AG20443 (cell line): Measurements from ENCODE around the gene GIMAP6.
"Not testable (repeated sequence)": the region's sequence is repeated elsewhere in the genome, so short reads cannot be mapped to it uniquely, and the experiment has no call there.

Source experiments
- DNase-seq: peaks from one replicate; pipeline ENCODE4 v3.0.0; 2012; ENCODE audit warnings: low spot score, mixed read lengths

The GIMAP6 gene

DNA sequence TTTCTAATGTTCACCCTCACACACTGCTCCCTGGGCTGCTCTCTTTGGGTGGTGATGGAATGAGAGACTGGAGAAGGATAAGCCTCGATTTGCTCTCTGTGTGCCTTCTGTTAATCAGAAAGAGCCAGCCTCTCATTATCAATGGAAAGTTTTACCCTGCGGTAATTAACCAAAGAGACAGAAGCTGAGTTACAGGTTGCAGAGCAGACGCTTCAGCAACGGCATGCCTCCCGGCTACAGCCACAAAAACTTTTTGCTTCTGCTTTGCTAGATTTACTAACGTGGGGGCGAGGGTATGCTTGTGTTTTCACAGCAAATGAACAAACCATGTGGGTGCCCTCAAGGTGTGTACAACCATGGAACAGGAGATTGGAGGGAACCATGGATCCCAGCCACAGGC lies 47.0 kb downstream of the GIMAP6 start:
- DNase-seq, result no peak

DNA sequence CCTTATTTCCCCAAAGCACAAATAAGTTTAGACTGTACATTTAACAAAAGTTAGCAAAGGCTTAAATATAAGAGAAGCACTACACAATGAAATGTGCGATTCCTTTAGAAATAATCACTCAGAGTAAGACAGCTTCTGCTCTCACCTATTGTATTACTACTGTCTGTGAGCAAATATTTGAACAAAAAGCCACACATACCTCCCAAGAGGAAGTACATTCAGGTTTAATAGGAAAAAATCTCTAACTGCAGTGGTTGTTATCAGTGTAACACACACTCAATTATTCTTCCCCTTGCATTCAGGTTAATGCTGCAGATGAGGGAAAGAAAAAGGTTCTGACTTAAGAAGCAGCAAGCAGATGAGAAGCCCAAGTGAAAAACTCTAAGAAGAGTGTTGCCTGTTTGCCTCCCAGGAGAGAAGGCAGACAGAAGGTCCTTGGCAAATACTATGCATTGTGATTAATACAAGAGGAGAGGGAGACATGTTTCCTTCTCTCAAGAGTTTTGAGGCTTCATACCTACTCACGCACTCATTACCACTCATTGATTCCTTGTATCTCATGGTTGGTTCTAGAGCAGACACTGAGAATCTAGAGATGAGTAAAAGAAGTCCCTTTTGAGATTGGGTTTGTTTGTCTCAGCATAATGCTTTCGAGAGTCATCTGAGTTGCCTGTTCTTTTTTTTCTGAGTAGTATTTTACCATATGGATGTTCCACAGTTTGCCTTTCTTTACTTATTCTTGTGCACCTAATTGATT lies 51.4 kb downstream of the GIMAP6 start:
- no peak for DNase-seq

DNA sequence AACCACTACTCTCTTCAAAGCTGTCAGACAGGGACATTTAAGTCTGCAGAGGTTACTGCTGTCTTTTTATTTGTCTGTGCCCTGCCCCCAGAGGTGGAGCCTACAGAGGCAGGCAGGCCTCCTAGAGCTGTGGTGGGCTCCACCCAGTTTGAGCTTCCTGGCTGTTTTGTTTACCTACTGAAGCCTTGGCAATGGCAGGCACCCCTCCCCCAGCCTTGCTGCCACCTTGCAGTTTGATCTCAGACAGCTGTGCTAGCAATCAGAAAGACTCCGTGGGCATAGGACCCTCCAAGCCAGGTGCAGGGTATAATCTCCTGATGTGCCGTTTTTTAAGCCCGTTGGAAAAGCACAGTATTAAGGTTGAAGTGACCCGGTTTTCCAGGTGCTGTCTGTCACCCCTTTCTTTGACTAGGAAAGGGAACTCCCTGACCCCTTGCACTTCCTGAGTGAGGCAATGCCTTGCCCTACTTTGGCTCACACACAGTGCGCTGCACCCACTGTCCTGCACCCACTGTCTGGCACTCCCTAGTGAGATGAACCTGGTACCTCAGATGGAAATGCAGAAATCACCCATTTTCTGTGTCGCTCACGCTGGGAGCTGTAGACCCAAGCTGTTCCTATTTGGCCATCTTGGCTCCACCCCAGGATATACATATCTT lies 52.1 kb downstream of the GIMAP6 start:
- DNase-seq, result not testable (repeated sequence)
